GM23338 (cell line): ENCODE measurements around the gene ATP5ME. TPM values are rescaled to one million over a fixed set of nuclear protein-coding genes. Genes with fewer than 3 reads are reported as not detected.

Experiments used
- ATAC-seq: fragments of 200-7000 bp; cut with Tn5 transposase; 3 replicates; pipeline ENCODE4 v1.9.1; 2020
- DNase-seq: peaks from one replicate; pipeline ENCODE4 v3.0.0-alpha.2; 2015; ENCODE audit warnings: low spot score
- H2AFZ ChIP-seq: fragments of 200-600 bp; sonication (generic); 2 replicates; pipeline ENCODE4 v1.8.0; 2016; ENCODE audit warnings: antibody characterized with exemption, mild to moderate bottlenecking, moderate library complexity
- H3F3A ChIP-seq: fragments of 200-600 bp; sonication (generic); replicated peaks from 2 replicates; pipeline ENCODE4 v1.8.0; 2017; ENCODE audit warnings: antibody characterized with exemption, mixed run types, low read depth
- H3K27ac ChIP-seq: fragments of 200-600 bp; sonication (generic); 2 replicates; pipeline ENCODE4 v1.6.1; 2016; ENCODE audit warnings: low read depth
- H3K27me3 ChIP-seq: fragments of 200-600 bp; sonication (generic); 2 replicates; pipeline ENCODE4 v1.8.0; 2016; ENCODE audit warnings: mild to moderate bottlenecking, mixed run types, moderate library complexity; ENCODE audit not compliant: insufficient read depth
- H3K36me3 ChIP-seq: fragments of 200-600 bp; sonication (generic); 2 replicates; pipeline ENCODE4 v1.8.0; 2016; ENCODE audit warnings: mild to moderate bottlenecking; ENCODE audit not compliant: insufficient read depth
- H3K4me1 ChIP-seq: fragments of 200-600 bp; sonication (generic); 2 replicates; pipeline ENCODE4 v1.8.0; 2016; ENCODE audit warnings: mild to moderate bottlenecking, moderate library complexity; ENCODE audit not compliant: insufficient read depth
- H3K4me2 ChIP-seq: fragments of 200-600 bp; sonication (generic); 2 replicates; pipeline ENCODE4 v1.7.1; 2017; ENCODE audit warnings: mixed run types
- H3K4me3 ChIP-seq: fragments of 200-600 bp; sonication (generic); 2 replicates; pipeline ENCODE4 v1.6.1; 2016; ENCODE audit warnings: mixed run types
- H3K79me2 ChIP-seq: fragments of 200-600 bp; sonication (generic); replicated peaks from 2 replicates; pipeline ENCODE4 v1.8.0; 2017; ENCODE audit warnings: mild to moderate bottlenecking; ENCODE audit not compliant: insufficient read depth
- H3K9me2 ChIP-seq: fragments of 200-600 bp; sonication (generic); 2 replicates; pipeline ENCODE4 v1.8.0; 2017; ENCODE audit not compliant: insufficient read depth
- H4K20me1 ChIP-seq: fragments of 200-600 bp; sonication (generic); replicated peaks from 2 replicates; pipeline ENCODE4 v1.8.0; 2017; ENCODE audit warnings: mild to moderate bottlenecking; ENCODE audit not compliant: insufficient read depth
- H3K27ac Mint-ChIP-seq: 2 replicates; pipeline ENCODE4 v1.8.0; 2020; ENCODE audit warnings: inconsistent platforms, mild to moderate bottlenecking, moderate library complexity, mixed read lengths
- H3K27me3 Mint-ChIP-seq: 3 replicates; pipeline ENCODE4 v1.8.0; 2022; ENCODE audit warnings: low read depth, mild to moderate bottlenecking, moderate library complexity, mixed read lengths, inconsistent platforms; ENCODE audit not compliant: insufficient read depth, poor library complexity
- H3K36me3 Mint-ChIP-seq: 3 replicates; pipeline ENCODE4 v1.8.0; 2021; ENCODE audit warnings: low read depth, mild to moderate bottlenecking, inconsistent platforms, moderate library complexity, mixed read lengths
- H3K4me1 Mint-ChIP-seq: 3 replicates; pipeline ENCODE4 v1.8.0; 2020; ENCODE audit warnings: mild to moderate bottlenecking, inconsistent platforms, mixed read lengths
- H3K4me3 Mint-ChIP-seq: 3 replicates; pipeline ENCODE4 v1.8.0; 2021; ENCODE audit warnings: moderate library complexity, mild to moderate bottlenecking, inconsistent platforms, mixed read lengths
- H3K9me3 Mint-ChIP-seq: 3 replicates; pipeline ENCODE4 v1.8.0; 2020; ENCODE audit warnings: moderate library complexity, mild to moderate bottlenecking, inconsistent platforms, mixed read lengths
- CREB1 ChIP-seq: fragments of 250-450 bp; sonication (Bioruptor Pico); IDR thresholded peaks from 2 replicates; pipeline ENCODE4 v1.5.0; 2020; ENCODE audit warnings: low read depth, mild to moderate bottlenecking, moderate library complexity
- CTCF ChIP-seq, 2 experiments: fragments of 200-600 bp in 1 of 2; sonication (generic) in 1 of 2; conservative IDR thresholded peaks; 2 replicates each; pipeline versions ENCODE4 v1.5.1 to v1.6.1; 2016 to 2017; ENCODE audit warnings: antibody characterized with exemption in 2 of 2, low read depth in 2 of 2, mild to moderate bottlenecking in 2 of 2, moderate library complexity in 1 of 2
- EZH2 ChIP-seq: fragments of 200-600 bp; sonication (generic); IDR thresholded peaks from one replicate; pipeline ENCODE4 v1.8.0; 2017; ENCODE audit warnings: antibody characterized with exemption, mild to moderate bottlenecking, low read depth; ENCODE audit not compliant: unreplicated experiment
- EZH2phosphoT487 ChIP-seq: fragments of 200-600 bp; sonication (generic); IDR thresholded peaks from one replicate; pipeline ENCODE4 v1.8.1; 2018; ENCODE audit warnings: antibody characterized with exemption; ENCODE audit not compliant: unreplicated experiment
- JUNB ChIP-seq: IDR thresholded peaks from one replicate; pipeline ENCODE4 v1.6.1; 2016; ENCODE audit warnings: antibody characterized with exemption; ENCODE audit not compliant: unreplicated experiment
- NANOG ChIP-seq: IDR thresholded peaks from 2 replicates; pipeline ENCODE4 v1.6.1; 2016; ENCODE audit warnings: antibody characterized with exemption, borderline replicate concordance
- POLR2AphosphoS5 ChIP-seq: IDR thresholded peaks from 2 replicates; pipeline ENCODE4 v1.6.1; 2016; ENCODE audit warnings: antibody characterized with exemption, low read depth
- REST ChIP-seq: IDR thresholded peaks from one replicate; pipeline ENCODE4 v1.6.1; 2018; ENCODE audit warnings: antibody characterized with exemption; ENCODE audit not compliant: unreplicated experiment
- STAT1 ChIP-seq: IDR thresholded peaks from one replicate; pipeline ENCODE4 v1.6.1; 2016; ENCODE audit warnings: antibody characterized with exemption; ENCODE audit not compliant: unreplicated experiment
- ZNF114 ChIP-seq: fragments of 250-450 bp; sonication (Bioruptor Pico); IDR thresholded peaks from 2 replicates; pipeline ENCODE4 v1.5.0; 2020; ENCODE audit warnings: mild to moderate bottlenecking, moderate library complexity
- ZNF331 ChIP-seq: fragments of 250-450 bp; sonication (Bioruptor Pico); IDR thresholded peaks from 2 replicates; pipeline ENCODE4 v1.5.0; 2020; ENCODE audit warnings: low read depth, mild to moderate bottlenecking, moderate library complexity
- ZNF462 ChIP-seq: fragments of 250-450 bp; sonication (Bioruptor Pico); IDR thresholded peaks from 2 replicates; pipeline ENCODE4 v1.5.0; 2020; ENCODE audit warnings: mild to moderate bottlenecking, moderate library complexity
- polyA plus RNA-seq: library from polyadenylated mRNA; unstranded; fragments of >200 nt; fragmentation: Nextera tagmentation; extraction: Ambion mirVana; gene quantifications from 2 replicates; pipeline ENCODE4 v1.2.1, GENCODE V29; 2016
- total RNA-seq: library from RNA; depleted of rRNA; stranded (reverse); fragments of >200 nt; shearing (Covaris generic); gene quantifications from 2 replicates; pipeline ENCODE4 v1.2.3, GENCODE V29; 2014
- TF ChIP-seq, protein P1 (sequence below): IDR thresholded peaks from 2 replicates; pipeline ENCODE4 v1.6.1; 2016; ENCODE audit warnings: antibody characterized with exemption

The ATP5ME gene
- total and polyA plus RNA-seq, 2 experiments from 2014 or later, result 60.5 to 2,021 TPM

DNA sequence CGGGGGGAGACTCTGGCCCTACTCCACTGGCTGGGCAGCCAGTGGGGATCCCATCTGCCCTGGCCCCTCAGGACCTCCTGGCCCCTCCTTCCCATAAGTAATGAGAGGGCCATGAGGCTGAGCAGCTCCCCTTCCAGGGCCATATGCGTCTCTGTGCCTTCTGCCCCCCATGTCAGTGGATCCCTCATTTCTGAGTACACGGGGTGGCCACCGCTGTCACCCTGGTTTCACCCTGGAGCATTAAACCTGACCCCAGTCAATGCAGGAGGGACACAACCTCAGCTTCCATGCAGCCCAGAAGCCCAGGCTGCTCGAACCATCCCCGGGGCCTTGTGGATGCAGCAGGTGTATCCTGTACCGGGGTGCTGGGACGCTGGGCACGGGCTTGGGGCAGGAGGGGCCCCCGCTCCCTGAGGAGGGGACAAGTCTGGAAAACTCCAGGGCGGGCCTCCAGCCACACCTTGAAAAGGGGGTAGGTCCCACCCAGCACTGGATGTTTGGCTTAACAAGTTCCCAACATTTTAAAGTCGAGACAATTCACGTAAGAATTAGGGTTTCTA, 24.2 kb downstream of the ATP5ME start:
- H3K4me2 ChIP-seq, result no peak overlapping the region
- H3K27ac ChIP-seq, result no peak overlapping the region
- Mint-ChIP-seq H3K9me3 (no peaks in the 10 kb centered on the region; the same call in 2 of the 3 replicates), H3K4me3 (no peak overlapping the region), H3K4me1 (peaks cover 14% of the 10 kb centered on the region; the same call in 2 of the 3 replicates), H3K36me3 (no peaks in the 10 kb centered on the region), H3K27ac (no peak overlapping the region), H3K27me3 (peaks cover 29% of the 10 kb centered on the region)
- H3K27me3 ChIP-seq, result 0 out of 2 replicates have a peak, but pooled peaks cover 3% of the 10 kb centered on the region
- no peaks in the 10 kb centered on the region for H4K20me1 ChIP-seq
- no peaks in the 10 kb centered on the region for H3K9me2 ChIP-seq
- no peak for DNase-seq
- TF ChIP-seq EZH2phosphoT487 (no peak), ZNF331 (CRISPR knock-in tag) (no peak), ZNF114 (no peak), JUNB (no peak), CREB1 (CRISPR knock-in tag) (no peak), NANOG (no peak), REST (no peak), ZNF462 (CRISPR knock-in tag) (no peak), STAT1 (no peak), POLR2AphosphoS5 (no peak), EZH2 (no peak), CTCF (conservative IDR thresholded peaks at IDR 0.05; ENCODE audit: low read depth in 2 of 2) (no peak)
- TF ChIP-seq, protein P1, sequence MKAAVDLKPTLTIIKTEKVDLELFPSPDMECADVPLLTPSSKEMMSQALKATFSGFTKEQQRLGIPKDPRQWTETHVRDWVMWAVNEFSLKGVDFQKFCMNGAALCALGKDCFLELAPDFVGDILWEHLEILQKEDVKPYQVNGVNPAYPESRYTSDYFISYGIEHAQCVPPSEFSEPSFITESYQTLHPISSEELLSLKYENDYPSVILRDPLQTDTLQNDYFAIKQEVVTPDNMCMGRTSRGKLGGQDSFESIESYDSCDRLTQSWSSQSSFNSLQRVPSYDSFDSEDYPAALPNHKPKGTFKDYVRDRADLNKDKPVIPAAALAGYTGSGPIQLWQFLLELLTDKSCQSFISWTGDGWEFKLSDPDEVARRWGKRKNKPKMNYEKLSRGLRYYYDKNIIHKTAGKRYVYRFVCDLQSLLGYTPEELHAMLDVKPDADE, result no peak
- no peak overlapping the region for H3K4me3 ChIP-seq
- H3K36me3 ChIP-seq, result no peaks in the 10 kb centered on the region
- no peak overlapping the region for H2AFZ ChIP-seq
- H3K79me2 ChIP-seq, result no peaks in the 10 kb centered on the region
- no peaks in the 10 kb centered on the region for H3K4me1 ChIP-seq
- ATAC-seq, result no peak
- H3F3A ChIP-seq, result no peaks in the 10 kb centered on the region
